Activated CD4-positive, alpha-beta memory T cell treated with anti-CD3 and anti-CD28 coated beads for 36 hours (primary cell): ENCODE data around the gene CLEC9A. TPM values are rescaled to one million over a fixed set of nuclear protein-coding genes. Genes with fewer than 3 reads are reported as not detected.

Experiments
- total RNA-seq, 2 experiments: library from RNA; stranded (reverse); gene quantifications; one replicate each; pipeline ENCODE4 v1.2.3, GENCODE V29; 2021

CLEC9A gene
- total RNA-seq, 2 experiments from 2014 or later, result not detected

Other genes starting within 250 kb of the CLEC9A start
- gene KLRF1, start 203.2 kb upstream of the CLEC9A start, total RNA-seq, result not detected
- gene CLEC2B, start 161.3 kb upstream of the CLEC9A start, total RNA-seq, result 10 to 100 TPM; 12.6 to 13.7 TPM
- not detected for gene KLRF2, start 149.2 kb upstream of the CLEC9A start, total RNA-seq
- gene CLEC2A, start 98.3 kb upstream of the CLEC9A start, total RNA-seq, result not detected
- not detected for gene CLEC12A, start 59.3 kb upstream of the CLEC9A start, total RNA-seq
- not detected for gene CLEC1B, start 31.6 kb upstream of the CLEC9A start, total RNA-seq
- gene CLEC12B, start 20.1 kb upstream of the CLEC9A start, total RNA-seq, result not detected
- gene CLEC1A, start 68.3 kb downstream of the CLEC9A start, total RNA-seq, result not detected
- gene CLEC7A, start 99.5 kb downstream of the CLEC9A start, total RNA-seq, result not detected
- gene OLR1, start 141.4 kb downstream of the CLEC9A start, total RNA-seq, result not detected
- gene TMEM52B, start 148.3 kb downstream of the CLEC9A start, total RNA-seq, result not detected
- gene GABARAPL1, start 182.2 kb downstream of the CLEC9A start, total RNA-seq, result 1 to 10 TPM; 7.2 to 8.9 TPM